KOPT-K1 (cell line): ENCODE data around the gene SLC36A3.

Source experiments
- H3K27ac ChIP-seq: fragments of 200-600 bp; sonication (generic); 2 replicates; pipeline ENCODE4 v1.5.1; 2016; ENCODE audit warnings: antibody characterized with exemption, mild to moderate bottlenecking, low read depth, low read length; ENCODE audit not compliant: poor library complexity, severe bottlenecking
- H3K36me3 ChIP-seq: fragments of 200-600 bp; sonication (generic); 2 replicates; pipeline ENCODE4 v1.5.1; 2017; ENCODE audit warnings: antibody characterized with exemption, mild to moderate bottlenecking, low read length, moderate library complexity; ENCODE audit not compliant: insufficient read depth
- H3K9me3 ChIP-seq: fragments of 200-600 bp; sonication (generic); 2 replicates; pipeline ENCODE4 v1.5.1; 2017; ENCODE audit warnings: antibody characterized with exemption, low read length, mild to moderate bottlenecking; ENCODE audit not compliant: insufficient read depth, poor library complexity, severe bottlenecking

The SLC36A3 gene

GRCh38 chr5:151285683-151286082 lies 17.9 kb downstream of the SLC36A3 start:
- no peaks in the 10 kb centered on the region for H3K9me3 ChIP-seq
- no peak overlapping the region for H3K27ac ChIP-seq
- H3K36me3 ChIP-seq, result no peaks in the 10 kb centered on the region

GRCh38 chr5:151284392-151284967 lies 19.1 kb downstream of the SLC36A3 start:
- H3K27ac ChIP-seq, result no peak overlapping the region
- no peaks in the 10 kb centered on the region for H3K36me3 ChIP-seq
- no peaks in the 10 kb centered on the region for H3K9me3 ChIP-seq

GRCh38 chr5:151283120-151283825 lies 20.3 kb downstream of the SLC36A3 start:
- H3K9me3 ChIP-seq, result no peaks in the 10 kb centered on the region
- H3K27ac ChIP-seq, result no peak overlapping the region
- H3K36me3 ChIP-seq, result no peaks in the 10 kb centered on the region

GRCh38 chr5:151281001-151281639 lies 22.4 kb downstream of the SLC36A3 start:
- Histone ChIP-seq H3K27ac (no peak overlapping the region), H3K9me3 (no peaks in the 10 kb centered on the region)

GRCh38 chr5:151280443-151280842 lies 23.1 kb downstream of the SLC36A3 start:
- H3K9me3 ChIP-seq, result no peaks in the 10 kb centered on the region
- H3K36me3 ChIP-seq, result no peaks in the 10 kb centered on the region

More at GRCh38 chr5:151281001-151281639, 22.4 kb downstream of the SLC36A3 start:
- no peaks in the 10 kb centered on the region for H3K36me3 ChIP-seq

GRCh38 chr5:151278845-151279244 lies 24.7 kb downstream of the SLC36A3 start:
- no peak overlapping the region for H3K27ac ChIP-seq
- no peaks in the 10 kb centered on the region for H3K36me3 ChIP-seq
- H3K9me3 ChIP-seq, result no peaks in the 10 kb centered on the region

More at GRCh38 chr5:151280443-151280842, 23.1 kb downstream of the SLC36A3 start:
- no peak overlapping the region for H3K27ac ChIP-seq

GRCh38 chr5:151275803-151276202 lies 27.8 kb downstream of the SLC36A3 start:
- Histone ChIP-seq H3K9me3 (no peaks in the 10 kb centered on the region), H3K27ac (no peak overlapping the region), H3K36me3 (no peaks in the 10 kb centered on the region)

GRCh38 chr5:151274666-151275065 lies 28.9 kb downstream of the SLC36A3 start:
- Histone ChIP-seq H3K36me3 (peaks cover 8% of the 10 kb centered on the region; the same call in 1 of the 2 replicates), H3K27ac (no peak overlapping the region), H3K9me3 (no peaks in the 10 kb centered on the region)

- Histone ChIP-seq H3K27ac (no peak overlapping the region), H3K36me3 (peaks cover 37% of the 10 kb centered on the region), H3K9me3 (no peaks in the 10 kb centered on the region)
These were observed 32.2 kb downstream of the SLC36A3 start for GRCh38 chr5:151271336-151271735.

- Histone ChIP-seq H3K27ac (no peak overlapping the region), H3K9me3 (no peaks in the 10 kb centered on the region), H3K36me3 (peaks cover 37% of the 10 kb centered on the region)
These were observed 33.0 kb downstream of the SLC36A3 start for GRCh38 chr5:151270599-151270998.

GRCh38 chr5:151267491-151268260 lies 35.9 kb downstream of the SLC36A3 start:
- peaks cover 49% of the 10 kb centered on the region for H3K36me3 ChIP-seq
- no peak overlapping the region for H3K27ac ChIP-seq

GRCh38 chr5:151264113-151264512 lies 39.5 kb downstream of the SLC36A3 start:
- H3K36me3 ChIP-seq, result peaks cover 39% of the 10 kb centered on the region
- no peak overlapping the region for H3K27ac ChIP-seq
- H3K9me3 ChIP-seq, result no peaks in the 10 kb centered on the region

More at GRCh38 chr5:151267491-151268260, 35.9 kb downstream of the SLC36A3 start:
- no peaks in the 10 kb centered on the region for H3K9me3 ChIP-seq

GRCh38 chr5:151262532-151262931 lies 41.0 kb downstream of the SLC36A3 start:
- H3K36me3 ChIP-seq, result peaks cover 26% of the 10 kb centered on the region
- H3K9me3 ChIP-seq, result no peaks in the 10 kb centered on the region
- no peak overlapping the region for H3K27ac ChIP-seq

GRCh38 chr5:151259931-151260330 lies 43.6 kb downstream of the SLC36A3 start:
- no peaks in the 10 kb centered on the region for H3K9me3 ChIP-seq
- no peak overlapping the region for H3K27ac ChIP-seq
- peaks cover 16% of the 10 kb centered on the region; the same call in 1 of the 2 replicates for H3K36me3 ChIP-seq

- H3K36me3 ChIP-seq, result peaks cover 10% of the 10 kb centered on the region; the same call in 1 of the 2 replicates
These were observed 44.8 kb downstream of the SLC36A3 start for GRCh38 chr5:151258816-151259215.

More at GRCh38 chr5:151258816-151259215, 44.8 kb downstream of the SLC36A3 start:
- Histone ChIP-seq H3K27ac (no peak overlapping the region), H3K9me3 (no peaks in the 10 kb centered on the region)
